AG09319 (cell line): ENCODE measurements around the gene GNA12.

Experiments used
- DNase-seq: peaks from one replicate; pipeline ENCODE4 v3.0.0-alpha.2; 2010; ENCODE audit warnings: low read depth; ENCODE audit errors: extremely low read depth
- TF ChIP-seq, protein P1 (sequence below): IDR thresholded peaks from 2 replicates; pipeline ENCODE4 v1.5.1; 2011; ENCODE audit warnings: low read depth, mild to moderate bottlenecking, inconsistent platforms, low read length, moderate library complexity

Gene GNA12

GRCh38 chr7:2794836-2795636 is 49.1 kb downstream of the GNA12 start:
- TF ChIP-seq, protein P1, sequence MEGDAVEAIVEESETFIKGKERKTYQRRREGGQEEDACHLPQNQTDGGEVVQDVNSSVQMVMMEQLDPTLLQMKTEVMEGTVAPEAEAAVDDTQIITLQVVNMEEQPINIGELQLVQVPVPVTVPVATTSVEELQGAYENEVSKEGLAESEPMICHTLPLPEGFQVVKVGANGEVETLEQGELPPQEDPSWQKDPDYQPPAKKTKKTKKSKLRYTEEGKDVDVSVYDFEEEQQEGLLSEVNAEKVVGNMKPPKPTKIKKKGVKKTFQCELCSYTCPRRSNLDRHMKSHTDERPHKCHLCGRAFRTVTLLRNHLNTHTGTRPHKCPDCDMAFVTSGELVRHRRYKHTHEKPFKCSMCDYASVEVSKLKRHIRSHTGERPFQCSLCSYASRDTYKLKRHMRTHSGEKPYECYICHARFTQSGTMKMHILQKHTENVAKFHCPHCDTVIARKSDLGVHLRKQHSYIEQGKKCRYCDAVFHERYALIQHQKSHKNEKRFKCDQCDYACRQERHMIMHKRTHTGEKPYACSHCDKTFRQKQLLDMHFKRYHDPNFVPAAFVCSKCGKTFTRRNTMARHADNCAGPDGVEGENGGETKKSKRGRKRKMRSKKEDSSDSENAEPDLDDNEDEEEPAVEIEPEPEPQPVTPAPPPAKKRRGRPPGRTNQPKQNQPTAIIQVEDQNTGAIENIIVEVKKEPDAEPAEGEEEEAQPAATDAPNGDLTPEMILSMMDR = no peak
- no peak for DNase-seq

- TF ChIP-seq, protein P1 = no peak
- DNase-seq = no peak
These were observed 51.1 kb downstream of the GNA12 start for GRCh38 chr7:2792856-2793487.

- DNase-seq = no peak
- TF ChIP-seq, protein P1 = no peak
These were observed 51.9 kb downstream of the GNA12 start for GRCh38 chr7:2792235-2792634.

DNA sequence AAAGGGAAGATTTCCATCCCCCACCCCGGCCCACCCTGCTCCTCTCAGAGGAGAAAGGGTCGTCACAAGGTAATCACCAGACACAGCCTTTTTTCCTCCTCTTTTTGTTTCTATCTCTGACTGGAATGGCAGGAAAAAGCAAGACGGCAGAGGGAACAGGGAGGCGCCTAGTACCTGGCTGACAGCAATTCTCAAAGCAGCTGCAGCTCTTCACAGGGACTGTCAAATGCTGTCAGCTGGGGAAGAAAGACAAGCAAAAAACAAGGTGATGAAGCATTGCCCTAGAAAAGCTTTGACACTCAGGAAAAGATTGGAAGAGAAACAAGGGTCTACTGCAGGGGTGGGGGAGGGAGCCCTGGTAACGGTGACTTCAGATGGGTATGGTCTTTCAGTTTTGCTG is 52.7 kb downstream of the GNA12 start:
- TF ChIP-seq, protein P1 = no peak
- no peak for DNase-seq

DNA sequence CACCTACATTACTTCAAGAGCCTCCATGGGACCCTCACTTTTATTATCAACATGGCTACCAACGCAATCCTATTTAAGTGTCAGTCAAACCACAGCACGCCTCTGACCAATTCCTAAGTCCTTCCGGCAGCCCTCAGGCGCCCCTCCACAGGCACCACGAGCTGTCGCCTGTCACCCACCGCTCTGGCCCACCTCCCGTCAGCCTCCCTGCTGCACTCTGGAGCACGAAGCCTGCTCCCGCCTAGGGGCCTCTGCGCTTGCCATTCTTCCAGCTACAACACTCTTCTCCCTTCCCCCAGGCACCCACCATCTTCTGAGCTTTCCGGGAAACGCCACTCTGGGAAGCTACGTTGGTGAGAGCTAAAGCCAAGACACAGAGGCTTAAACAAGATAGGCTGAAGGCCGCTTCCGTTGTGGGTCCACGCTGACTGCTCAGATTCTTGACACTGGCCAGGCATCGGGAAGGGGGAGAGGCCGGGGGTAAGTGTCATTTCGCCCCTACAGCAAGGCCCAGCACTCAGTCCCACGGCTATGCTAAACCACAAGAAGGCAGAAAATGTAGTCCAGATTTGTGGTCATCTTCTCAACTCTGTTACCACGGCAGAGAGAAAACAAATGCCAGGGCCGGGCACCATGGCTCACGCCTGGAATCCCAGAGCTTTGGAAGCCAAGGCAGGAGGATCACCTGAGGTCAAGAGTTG is 56.7 kb downstream of the GNA12 start:
- TF ChIP-seq, protein P1 = no peak
- DNase-seq = no peak

GRCh38 chr7:2786607-2787116 is 57.4 kb downstream of the GNA12 start:
- TF ChIP-seq, protein P1 = no peak
- DNase-seq = no peak

DNA sequence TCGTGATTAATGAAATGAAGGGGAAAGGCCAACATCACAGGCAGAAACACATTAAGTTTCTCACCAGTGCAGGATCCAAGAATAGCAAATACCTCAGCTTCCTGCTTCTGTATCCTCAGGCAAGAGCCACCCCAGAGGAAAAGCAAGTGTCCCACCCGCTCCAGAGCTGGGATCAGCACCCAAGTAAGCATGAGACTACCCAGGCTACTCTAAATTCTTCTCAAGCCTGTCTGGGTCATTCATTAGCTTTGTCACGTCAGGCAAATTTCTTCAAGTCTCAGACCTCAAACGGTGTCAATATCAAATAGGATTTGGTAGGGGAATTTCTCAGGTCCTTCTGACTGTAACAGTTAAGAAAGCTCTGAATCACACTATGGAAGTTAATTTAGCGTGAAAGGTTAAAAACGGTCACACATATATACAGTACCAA is 59.0 kb downstream of the GNA12 start:
- TF ChIP-seq, protein P1 = no peak
- DNase-seq = no peak
